NCI-H526 treated with DMSO at 0.1 percent for 48 hours (cell line): ENCODE results near the gene SIX4.

Experiments
- DNase-seq: peaks from one replicate; lab custom pipeline; 2025; lab: John Stamatoyannopoulos, UW

SIX4 gene

DNA sequence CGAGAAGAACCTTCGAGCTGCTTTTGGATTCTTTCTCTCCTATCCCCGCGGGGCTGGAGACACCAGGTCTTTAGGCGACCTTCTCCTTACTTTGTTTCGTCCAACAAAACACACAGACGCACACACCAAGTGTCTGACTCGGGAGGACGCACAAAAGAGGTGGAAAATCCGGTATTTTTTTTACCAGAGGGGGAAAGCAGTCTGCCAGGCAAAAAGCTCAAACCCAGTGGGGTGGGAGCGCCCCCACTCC is 2.1 kb downstream of the SIX4 start:
- peak; percentile 60 for DNase-seq

DNA sequence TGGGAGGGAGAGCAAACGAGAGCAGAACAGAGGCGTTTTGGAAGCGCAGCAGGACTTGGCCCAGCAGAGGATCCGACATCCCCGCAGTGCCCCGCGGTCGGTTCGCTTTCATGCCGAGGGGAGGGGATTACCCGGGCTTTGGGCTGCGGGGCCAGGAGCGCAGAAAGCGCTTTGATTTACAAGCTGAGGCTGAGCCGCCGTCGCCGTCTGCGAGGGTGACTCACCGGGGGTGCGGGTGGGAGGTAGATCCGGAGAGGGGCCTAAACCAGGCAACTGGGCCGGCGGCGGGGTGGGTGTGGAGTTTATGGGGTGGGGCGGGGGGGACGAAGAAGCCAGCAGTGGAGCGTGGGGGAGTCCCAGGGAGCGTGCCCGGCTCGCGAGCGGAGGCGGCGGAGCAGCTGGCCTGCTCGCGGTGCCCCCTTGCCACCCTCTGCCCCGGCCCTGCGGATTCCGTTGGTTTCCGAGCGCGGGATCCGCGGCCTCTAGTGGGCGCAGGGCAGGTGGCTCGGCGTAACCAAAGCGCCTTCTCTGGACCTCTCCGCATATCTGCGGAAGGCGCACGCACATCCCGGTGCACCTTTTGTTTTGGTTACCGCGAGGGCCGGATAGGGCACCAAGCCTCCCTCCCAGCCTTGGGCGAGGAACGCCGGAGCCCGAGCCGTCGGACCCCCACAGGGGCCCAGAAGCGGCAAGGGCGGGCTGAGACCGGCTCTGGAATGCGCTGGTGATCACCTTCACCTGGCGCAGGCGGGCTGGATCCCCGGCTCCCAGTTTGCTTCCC is 2.6 kb downstream of the SIX4 start:
- peak; percentile 60 for DNase-seq

DNA sequence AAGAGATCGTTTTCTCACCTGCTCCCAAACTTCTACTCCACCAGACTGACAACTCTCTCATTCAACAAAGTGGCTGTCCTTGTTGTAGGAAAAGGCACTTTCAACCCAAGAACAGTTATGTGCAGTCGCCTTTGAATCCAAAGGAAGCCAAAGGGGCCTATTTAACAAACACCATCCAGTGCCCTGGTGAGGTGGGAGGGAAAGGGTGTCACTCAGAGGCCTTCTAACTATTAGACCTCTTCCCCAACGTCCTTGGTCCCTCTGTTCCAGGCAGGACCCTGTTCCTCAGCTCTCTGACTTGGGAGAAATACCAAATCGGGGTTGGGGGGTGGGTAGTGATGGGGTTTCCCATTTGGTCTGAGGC is 3.2 kb downstream of the SIX4 start:
- no peak for DNase-seq

DNA sequence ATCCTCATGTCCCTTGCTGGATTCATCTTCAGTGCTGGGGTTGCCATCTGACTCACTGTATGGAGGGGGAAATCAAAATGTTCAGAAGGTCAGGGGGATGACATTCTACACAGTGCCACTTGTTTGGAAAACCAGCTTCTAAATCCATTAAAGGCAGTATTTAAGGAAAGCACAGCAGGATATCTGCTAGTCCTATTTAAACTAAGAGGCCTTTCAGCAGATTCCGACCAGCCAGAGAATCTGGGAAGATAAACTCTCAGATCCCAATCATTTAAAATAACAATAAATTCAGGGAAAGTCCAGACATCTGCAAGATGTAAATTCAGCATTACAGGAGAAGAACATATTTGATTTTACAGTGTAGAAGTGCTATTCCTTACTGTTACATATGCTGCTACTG is 3.8 kb downstream of the SIX4 start:
- DNase-seq, result no peak

DNA sequence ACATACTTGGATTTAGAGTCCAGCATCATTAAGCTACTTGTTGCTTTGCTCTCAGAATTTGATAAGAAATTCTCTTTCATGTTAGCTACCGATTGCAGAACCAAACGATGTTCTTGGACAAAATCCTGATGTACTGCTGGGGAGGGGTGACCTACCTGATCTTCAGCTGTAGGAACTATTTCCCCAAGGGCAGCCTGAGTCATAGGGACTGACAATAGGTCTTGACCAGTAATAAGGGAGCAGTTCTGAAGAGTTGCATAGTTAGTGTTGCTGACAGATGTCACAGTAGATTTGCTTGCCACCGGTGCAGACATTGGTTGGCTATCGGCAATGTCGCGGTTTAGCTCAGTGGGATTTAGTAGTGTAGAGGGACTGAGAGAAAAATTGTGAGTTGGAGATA is 10.6 kb downstream of the SIX4 start:
- no peak for DNase-seq

DNA sequence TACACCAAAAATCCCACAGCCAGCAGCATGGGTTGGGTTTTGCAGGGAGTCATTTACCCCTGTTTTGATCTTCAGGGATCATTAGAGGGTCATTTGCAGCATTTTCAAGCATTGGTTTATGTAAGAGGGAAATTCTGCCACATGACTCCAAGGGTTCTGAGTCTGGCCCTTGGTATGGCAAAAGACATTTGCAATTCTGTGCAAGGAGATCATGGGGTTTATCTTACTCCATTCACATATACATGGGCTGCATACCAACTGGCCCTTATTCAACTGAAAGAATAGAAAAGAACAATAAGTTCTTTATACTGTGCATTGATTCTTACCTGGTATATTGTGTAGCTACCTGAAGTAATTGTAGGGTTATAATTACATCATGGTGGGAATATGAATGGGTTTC is 13.7 kb downstream of the SIX4 start:
- DNase-seq, result no peak

DNA sequence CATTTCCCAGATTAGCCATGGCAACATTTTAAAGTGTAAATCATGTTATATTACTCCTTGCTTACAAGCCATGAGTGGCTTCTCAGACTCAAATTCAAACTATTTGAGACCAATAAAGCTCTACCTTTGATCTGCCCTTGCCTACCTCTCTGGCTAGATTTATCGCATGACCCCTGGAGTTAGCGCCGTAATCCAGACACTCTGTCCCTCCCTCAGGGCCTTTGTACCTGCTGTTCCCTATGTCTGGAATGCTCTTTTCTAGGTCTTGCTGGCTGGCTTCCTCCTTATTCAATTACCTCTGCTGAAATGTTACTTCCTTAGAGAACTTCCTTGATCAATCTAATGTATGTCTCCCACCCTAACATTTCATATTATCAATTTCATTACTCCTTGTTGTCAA is 16.3 kb downstream of the SIX4 start:
- no peak for DNase-seq

DNA sequence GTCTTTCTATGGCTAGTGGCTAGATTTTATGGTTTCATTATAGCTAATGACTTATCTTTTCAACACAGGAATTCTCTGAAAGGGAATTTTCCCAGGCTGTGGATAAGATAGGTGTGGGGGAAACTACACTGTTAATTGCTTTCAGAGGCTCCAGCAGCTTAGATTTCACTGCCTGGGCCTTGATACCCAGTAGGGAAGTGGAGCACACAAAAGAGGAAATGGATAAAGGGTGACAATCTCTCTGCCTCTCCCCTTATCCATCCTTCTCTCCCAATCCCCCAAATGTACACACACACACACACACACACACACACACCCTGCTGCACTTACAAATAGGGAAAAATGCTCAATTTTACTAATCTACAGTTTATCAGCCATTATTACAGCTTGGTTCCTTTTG is 19.1 kb downstream of the SIX4 start:
- DNase-seq, result no peak

DNA sequence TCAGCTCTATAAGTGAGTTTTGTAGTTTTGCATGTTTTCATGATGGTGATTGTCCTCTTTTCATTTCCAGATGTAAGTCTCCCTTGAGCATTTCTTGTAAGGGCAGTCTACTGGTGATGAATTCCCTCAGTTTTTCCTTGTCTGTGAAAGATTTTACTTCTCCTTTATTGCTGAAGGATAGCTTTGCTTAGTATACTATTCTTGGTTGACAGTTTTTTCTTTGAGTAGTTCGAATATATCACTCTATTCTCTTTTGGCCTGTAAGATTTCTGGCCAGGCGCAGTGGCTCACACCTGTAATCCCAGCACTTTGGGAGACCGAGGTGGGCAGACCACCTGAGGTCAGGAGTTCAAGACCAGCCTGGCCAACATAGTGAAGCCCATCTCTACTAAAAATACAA is 23.6 kb downstream of the SIX4 start:
- DNase-seq, result no peak

DNA sequence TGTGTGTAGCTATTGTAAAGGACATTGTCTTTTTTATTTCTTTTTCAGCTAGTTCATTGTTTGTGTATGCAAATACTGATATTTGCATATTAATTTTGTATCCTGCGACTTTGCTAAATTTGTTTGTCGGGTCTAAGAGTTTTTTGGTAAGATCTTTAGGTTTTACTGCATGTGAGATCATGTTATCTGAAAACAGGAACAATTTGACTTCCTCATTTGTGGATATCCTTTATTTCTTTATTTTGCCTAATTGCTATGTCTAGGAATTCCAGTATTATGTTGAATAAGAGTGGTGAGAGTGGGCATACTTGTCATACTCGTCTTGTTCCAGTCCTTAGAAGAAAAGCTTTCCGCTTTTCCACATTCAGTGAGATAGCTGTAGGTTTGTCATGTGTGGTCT is 28.8 kb downstream of the SIX4 start:
- DNase-seq, result peak; percentile 59

DNA sequence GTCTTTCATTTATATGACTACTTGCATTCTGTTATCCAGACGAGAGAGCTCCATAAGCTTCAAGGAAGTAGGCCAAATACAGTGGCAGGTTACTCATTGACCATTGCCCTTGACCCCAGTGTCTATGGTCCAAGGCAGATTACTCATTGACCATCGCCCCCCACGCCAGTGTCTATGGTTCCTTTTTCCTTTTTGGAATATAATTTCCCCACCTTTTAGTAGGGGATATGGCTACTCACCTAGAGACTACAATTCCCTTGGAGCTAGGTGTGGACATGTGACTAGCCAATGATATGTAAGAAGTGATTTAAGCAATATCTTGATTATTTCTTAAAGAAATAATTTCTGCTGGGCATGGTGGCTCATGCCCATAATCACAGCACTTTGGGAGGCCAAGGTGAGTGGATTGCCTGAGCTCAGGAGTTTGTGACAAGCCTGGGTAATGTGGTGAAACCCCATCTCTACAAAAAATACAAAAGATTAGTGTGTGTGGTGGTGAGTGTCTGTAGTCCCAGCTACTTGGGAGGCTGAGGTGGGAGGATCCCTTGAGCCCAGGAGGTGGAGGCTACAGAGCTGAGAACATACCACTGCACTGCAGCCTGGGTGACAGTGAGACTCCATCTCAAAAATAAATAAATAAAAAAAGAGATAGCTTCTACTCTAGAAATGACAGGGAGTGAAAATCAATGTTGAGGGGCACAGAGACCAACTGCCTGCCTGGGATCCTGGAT is 32.6 kb downstream of the SIX4 start:
- DNase-seq, result no peak

DNA sequence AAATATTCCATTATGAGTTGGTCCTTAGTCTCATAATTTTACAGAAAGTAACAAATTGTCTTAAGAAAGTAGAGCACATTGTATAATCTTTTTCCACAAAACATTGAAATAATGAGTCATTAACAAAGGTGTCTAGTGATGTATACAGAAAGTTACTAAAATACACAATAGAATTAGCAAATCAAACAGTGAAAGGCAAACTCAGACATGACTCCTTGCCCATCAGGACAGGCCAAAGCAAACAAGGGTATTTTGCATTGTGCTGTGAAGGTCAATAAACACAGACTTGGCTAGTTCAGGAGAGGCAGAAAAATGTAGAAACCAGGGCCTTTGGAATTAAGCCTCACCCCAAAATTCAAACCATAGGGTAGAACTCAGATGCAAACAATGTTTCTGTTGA is 37.3 kb downstream of the SIX4 start:
- peak; percentile 14 for DNase-seq

DNA sequence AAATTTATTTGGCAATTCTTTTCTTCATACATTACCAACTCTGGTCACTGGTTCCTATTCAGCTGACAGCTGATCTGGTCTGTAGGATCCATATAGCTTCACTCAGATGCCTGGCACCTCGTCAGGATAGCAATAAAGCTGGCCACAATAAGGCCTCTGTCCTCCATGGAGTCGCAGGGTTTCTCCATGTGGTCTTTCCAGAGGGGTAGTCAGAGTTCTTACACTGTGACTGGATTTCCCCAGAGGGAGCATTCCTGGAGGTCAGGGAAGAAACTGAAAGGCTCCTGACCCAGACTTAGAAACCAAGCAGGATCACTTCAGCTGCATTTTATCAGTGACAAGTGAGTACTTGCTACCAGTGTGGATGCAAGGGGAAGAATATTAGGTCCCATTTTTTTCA is 39.9 kb downstream of the SIX4 start:
- DNase-seq, result no peak

DNA sequence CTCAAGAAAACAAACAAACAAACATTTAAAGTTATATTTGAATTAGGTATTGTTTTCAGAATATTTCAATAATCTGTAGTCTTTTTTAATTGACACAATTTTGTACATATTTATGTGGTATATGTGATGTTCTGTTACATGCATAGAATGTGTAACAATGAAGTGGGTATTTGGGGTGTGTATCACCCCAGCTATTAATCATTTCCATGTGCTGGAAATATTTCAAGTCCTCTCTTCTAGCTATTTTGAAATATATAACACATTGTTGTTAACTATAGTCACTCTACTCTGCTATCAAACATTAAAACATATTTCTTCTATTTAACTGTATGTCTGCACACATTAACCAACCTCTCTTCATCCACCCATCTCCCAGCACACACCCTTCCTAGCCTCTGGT is 42.9 kb downstream of the SIX4 start:
- DNase-seq, result no peak

DNA sequence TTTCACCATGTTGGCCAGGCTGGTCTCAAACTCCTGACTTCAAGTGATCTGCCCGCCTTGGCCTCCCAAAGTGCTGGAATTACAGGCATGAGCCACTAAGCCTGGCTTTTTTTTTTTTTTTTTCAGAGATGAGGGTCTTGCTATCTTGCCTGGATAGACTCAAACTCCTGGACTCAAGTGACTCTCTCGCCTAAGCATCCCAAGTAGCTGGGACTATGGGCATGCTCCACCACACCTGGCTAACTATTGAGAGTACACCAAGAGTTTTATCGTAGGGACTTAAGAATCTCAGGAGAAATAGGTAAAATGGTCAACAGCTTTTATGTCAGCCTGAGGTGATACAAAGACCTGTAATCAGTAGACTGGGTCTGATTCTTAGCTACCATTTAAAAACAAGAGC is 43.6 kb downstream of the SIX4 start:
- DNase-seq, result no peak

DNA sequence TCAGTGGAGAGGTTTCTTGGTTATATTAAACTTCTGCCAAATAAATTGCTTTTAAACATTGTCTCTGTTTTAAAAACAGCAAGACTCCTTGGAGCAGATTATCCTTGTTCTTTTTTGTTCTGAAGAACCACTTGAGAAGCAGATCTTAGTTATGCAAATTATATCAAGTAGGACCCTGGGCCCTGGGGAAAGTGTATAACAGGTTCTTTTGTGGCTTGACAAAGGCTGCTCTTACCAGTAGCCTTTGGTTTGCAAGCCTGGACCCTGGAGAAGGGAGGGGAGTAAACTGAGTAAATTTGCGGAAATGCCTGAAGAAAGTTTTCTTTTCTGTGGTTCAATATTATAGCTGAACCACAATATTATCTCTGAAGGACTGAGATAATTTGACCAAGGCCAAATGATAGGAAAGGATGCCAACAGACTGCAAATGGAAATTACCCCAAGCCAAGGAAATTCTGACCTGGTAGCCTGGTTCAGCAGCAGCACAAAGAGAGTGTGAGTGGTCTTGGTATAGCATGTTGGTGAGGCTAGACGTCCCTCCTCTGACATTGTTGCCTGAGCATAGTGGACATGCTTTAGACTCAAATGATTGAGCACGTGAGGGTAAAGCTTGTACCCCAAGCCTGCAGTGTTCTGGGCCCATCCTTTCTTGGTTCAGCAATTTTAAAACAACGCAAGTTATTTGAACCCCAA is 44.4 kb downstream of the SIX4 start:
- DNase-seq, result no peak

DNA sequence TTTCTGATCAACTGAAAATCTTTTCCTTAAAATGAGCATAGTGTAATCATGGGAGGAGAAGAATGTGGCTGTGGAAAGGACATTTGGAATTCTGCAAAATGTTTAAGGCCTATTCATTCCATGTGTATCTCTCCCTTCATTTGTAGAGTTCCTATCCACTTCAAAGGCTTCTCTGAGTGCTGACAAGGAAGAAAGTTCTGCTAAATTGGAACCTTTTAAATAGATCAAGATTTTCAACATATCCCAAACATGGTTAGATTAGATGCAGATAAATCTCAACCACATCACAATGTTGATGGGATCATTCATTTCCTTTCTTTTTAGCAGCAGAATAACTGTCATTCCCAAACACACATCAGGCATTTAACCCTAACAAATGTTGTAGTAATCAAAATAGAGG is 46.5 kb downstream of the SIX4 start:
- no peak for DNase-seq

DNA sequence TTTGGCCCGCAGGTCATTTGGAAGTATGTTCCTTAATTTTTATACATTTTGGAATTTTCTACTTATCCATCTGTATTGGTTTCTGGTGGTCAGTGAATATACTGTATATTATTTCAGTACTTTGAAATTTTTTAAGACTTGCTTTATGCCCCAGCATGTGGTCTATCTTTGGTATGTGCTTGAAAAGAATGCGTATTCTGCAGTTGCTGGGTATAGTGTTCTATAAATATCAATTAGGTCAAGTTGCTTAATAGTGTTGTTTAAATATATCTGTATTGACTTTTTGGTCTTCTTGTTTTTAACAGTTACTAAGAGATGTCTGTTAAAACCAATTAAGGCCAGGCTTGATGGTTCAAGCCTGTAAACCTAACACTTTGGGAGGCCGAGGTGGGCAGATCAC is 53.2 kb downstream of the SIX4 start:
- DNase-seq, result no peak

DNA sequence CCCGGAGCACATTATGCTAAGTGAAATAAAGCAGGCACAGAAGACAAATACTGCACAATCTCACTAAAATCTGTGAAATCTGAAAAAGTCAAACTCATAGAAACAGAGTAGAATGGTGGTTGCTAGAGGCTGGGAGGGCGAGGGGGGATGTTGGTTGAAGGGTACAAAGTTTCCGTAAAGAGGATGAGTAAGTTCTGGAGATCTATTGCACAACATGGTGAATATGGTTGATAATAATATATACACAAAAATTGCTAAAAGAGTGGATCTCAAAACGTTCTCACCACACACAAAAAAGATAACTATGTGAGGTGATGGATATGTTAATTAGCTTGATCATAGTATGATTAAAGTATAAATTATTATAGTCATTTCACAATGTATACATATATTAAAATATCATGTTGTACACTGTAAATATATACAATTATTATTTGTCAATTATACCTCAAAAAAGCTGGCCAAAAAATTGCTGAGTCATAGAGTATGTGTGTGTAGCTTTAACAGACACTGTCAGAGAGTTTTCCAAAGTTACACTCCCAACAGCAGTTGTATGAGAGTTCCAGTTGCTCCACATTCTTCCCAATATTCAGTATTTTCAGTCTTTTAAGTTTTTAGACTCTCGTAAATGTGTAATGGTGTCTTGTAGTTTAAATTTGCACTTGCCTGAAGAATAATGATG is 55.6 kb downstream of the SIX4 start:
- DNase-seq, result no peak

DNA sequence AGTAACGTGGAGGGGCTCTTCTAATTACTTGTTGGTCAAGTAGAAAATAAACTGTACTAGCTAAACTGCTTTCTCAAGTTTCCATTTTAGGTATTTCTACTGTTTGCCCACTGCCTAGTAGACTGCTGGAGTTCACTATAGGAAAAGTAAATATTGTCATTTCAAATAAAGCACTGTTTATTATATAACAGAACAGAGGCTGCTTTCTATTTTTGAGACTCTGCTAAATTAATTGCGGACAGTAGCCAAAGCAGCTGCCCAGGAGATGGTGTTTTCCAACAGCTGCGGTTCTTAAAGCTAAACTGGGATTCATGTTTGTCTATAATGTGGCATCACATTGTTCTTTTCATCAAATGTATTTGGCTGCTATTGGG is 59.0 kb downstream of the SIX4 start:
- peak; percentile 92 for DNase-seq

DNA sequence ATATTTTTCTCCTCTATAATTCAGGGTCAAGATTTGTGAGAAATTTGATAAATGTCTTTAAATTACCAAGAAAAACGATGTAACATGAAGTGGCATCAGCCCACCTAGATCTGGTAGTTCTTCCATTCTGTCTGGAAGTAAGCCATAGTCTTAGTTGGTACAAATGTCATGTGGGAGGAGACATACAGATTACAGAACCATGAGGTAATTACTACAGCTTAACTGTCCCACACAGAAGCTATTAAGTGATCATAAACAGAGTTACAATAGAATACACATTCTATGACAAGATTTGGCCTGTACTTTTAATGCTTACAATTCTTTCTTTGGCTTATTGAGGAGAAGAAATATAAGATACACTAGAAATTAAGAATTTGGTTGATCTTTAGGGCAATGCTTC is 61.2 kb downstream of the SIX4 start:
- DNase-seq, result no peak

DNA sequence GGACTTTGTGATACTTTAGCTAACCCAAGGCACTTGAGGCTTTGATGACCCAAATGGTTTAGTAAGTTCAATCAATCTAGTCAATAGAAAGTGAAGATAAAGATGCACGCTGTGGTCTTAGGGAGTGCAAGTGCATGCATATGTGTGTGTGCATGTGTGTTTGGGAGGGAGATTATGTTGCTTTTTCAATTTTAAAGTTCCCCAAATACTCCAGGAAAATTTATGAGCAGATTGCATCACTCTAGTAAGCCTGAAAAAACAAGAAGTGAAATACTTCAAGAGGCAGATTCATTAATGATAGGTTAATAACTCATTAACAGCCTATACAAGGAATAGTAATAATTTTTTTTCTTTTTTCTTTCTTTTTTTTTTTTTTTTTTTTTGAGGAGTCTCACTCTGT is 62.4 kb downstream of the SIX4 start:
- DNase-seq, result no peak
